ENCODE data around the gene KCNMA1. TPM values are rescaled to one million over a fixed set of nuclear protein-coding genes. Genes with fewer than 3 reads are reported as not detected.

Gene KCNMA1
- total RNA-seq, 4 donors from 2014 or later = 66.8 to 96.5 (median 78.9) TPM

- ATAC-seq = no peak
- TF ChIP-seq CTCF (IDR thresholded peaks at IDR 0.05 in 4 of 5, conservative IDR thresholded peaks at IDR 0.05 in 1 of 5) (no peak), POLR2A (IDR thresholded peaks at IDR 0.05) (no peak)
- H3K27me3 ChIP-seq = no peaks in the 10 kb centered on the region
- H3K4me1 ChIP-seq = peaks cover 0 to 1% of the 10 kb centered on the region in 2 donors
- H3K4me3 ChIP-seq = no peak overlapping the region
- intact Hi-C loops (cut with DNase I; ENCODE audit: low total_unique reads) (no loop called here), in situ Hi-C loops (cut with MboI; ENCODE audit: low sequenced_read_pairs in 4 of 4) (no loop called here)
- no peak overlapping the region for H3K27ac ChIP-seq
- DNase-seq = no peak
- no peaks in the 10 kb centered on the region for H3K36me3 ChIP-seq
- H3K9me3 ChIP-seq = no peaks in the 10 kb centered on the region
These were observed 772.7 kb downstream of the KCNMA1 start for GRCh38 chr10:76864922-76865321.

- ATAC-seq = no peak
- in situ Hi-C loops (cut with MboI; ENCODE audit: low sequenced_read_pairs in 4 of 4) = no loop called here
These were observed 778.9 kb downstream of the KCNMA1 start for GRCh38 chr10:76858721-76859120.

DNA sequence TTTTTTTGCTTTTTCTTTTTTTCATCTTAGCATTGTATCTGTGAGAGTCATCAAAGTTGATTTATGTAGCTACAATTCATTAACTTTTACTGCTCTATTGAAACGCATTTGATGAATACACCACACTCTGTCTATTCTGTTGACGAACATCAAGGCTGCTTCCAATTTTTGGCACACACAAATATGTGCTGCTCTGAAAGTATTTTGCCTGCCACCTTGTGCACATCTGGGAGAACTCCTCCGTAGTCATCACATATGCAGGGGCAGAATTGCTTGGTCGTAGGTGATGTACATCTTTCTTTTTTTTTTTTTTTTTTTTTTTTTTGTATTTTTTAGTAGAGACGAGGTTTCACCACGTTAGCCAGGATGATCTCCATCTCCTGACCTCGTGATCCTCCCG lies 796.8 kb downstream of the KCNMA1 start:
- in situ Hi-C loops (cut with MboI; ENCODE audit: low sequenced_read_pairs in 4 of 4) (no loop called here), intact Hi-C loops (cut with DNase I; ENCODE audit: low total_unique reads) (no loop called here)
- Histone ChIP-seq H3K36me3 (no peaks in the 10 kb centered on the region), H3K4me3 (no peak overlapping the region), H3K4me1 (no peaks in the 10 kb centered on the region), H3K9me3 (no peaks in the 10 kb centered on the region), H3K27ac (no peak overlapping the region), H3K27me3 (no peaks in the 10 kb centered on the region)
- no peak for DNase-seq
- TF ChIP-seq CTCF (IDR thresholded peaks at IDR 0.05 in 4 of 5, conservative IDR thresholded peaks at IDR 0.05 in 1 of 5) (no peak), POLR2A (IDR thresholded peaks at IDR 0.05) (no peak)
- no peak for ATAC-seq

More at GRCh38 chr10:76858721-76859120, 778.9 kb downstream of the KCNMA1 start:
- no peaks in the 10 kb centered on the region for H3K36me3 ChIP-seq
- TF ChIP-seq CTCF (IDR thresholded peaks at IDR 0.05 in 4 of 5, conservative IDR thresholded peaks at IDR 0.05 in 1 of 5) = no peak
- no peak for TF ChIP-seq POLR2A (IDR thresholded peaks at IDR 0.05)
- H3K27me3 ChIP-seq = no peaks in the 10 kb centered on the region
- DNase-seq = no peak
- H3K27ac ChIP-seq = no peak overlapping the region
- H3K4me1 ChIP-seq = no peaks in the 10 kb centered on the region
- no peak overlapping the region for H3K4me3 ChIP-seq
- intact Hi-C loops (cut with DNase I; ENCODE audit: low total_unique reads) = no loop called here
- no peaks in the 10 kb centered on the region for H3K9me3 ChIP-seq

GRCh38 chr10:76839276-76839675 lies 798.3 kb downstream of the KCNMA1 start:
- ATAC-seq (no peak), DNase-seq (no peak)
- intact Hi-C loops (cut with DNase I; ENCODE audit: low total_unique reads) = no loop called here
- Histone ChIP-seq H3K36me3 (no peaks in the 10 kb centered on the region), H3K27me3 (no peaks in the 10 kb centered on the region), H3K4me3 (no peak overlapping the region), H3K9me3 (no peaks in the 10 kb centered on the region), H3K27ac (no peak overlapping the region), H3K4me1 (no peaks in the 10 kb centered on the region)
- in situ Hi-C loops (cut with MboI; ENCODE audit: low sequenced_read_pairs in 4 of 4) = no loop called here
- no peak for TF ChIP-seq POLR2A (IDR thresholded peaks at IDR 0.05)
- no peak for TF ChIP-seq CTCF (IDR thresholded peaks at IDR 0.05 in 4 of 5, conservative IDR thresholded peaks at IDR 0.05 in 1 of 5)

DNA sequence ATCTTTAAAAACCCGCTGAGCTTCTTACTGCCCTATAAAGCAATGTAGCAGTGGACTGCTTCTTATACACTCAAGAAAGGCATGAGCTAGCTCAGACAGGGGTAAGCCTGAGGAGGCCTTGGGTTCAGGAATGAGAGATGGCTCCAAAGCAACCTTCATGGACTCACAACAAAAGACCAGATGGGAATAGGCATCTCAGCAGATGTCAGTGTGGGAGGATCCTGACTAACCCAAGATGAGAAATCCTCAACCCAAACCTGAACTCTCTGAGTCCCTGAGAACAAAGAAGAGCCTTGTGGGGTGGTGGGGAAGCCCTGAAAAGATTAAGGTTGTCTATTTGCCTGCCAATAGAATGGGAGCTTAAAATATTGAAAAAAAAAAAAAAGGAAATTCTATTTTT lies 807.4 kb downstream of the KCNMA1 start:
- TF ChIP-seq CTCF (IDR thresholded peaks at IDR 0.05 in 4 of 5, conservative IDR thresholded peaks at IDR 0.05 in 1 of 5) (no peak), POLR2A (IDR thresholded peaks at IDR 0.05) (no peak)
- intact Hi-C loops (cut with DNase I; ENCODE audit: low total_unique reads) = no loop called here
- in situ Hi-C loops (cut with MboI; ENCODE audit: low sequenced_read_pairs in 4 of 4) = no loop called here
- Histone ChIP-seq H3K27ac (peak overlapping the region in 1 of 4 donors; percentile 9), H3K36me3 (no peaks in the 10 kb centered on the region), H3K9me3 (no peaks in the 10 kb centered on the region), H3K4me3 (no peak overlapping the region), H3K27me3 (no peaks in the 10 kb centered on the region), H3K4me1 (no peaks in the 10 kb centered on the region)
- DNase-seq = no peak
- ATAC-seq = no peak
